Thoracic aorta (tissue), 2 donors: ENCODE measurements around the gene ZNF835. TPM values are rescaled to one million over a fixed set of nuclear protein-coding genes. Genes with fewer than 3 reads are reported as not detected.
"Not testable (repeated sequence)": the region's sequence is repeated elsewhere in the genome, so short reads cannot be mapped to it uniquely, and the experiment has no call there.

Experiments
- ATAC-seq: fragments of 150-250 bp; one replicate; pipeline ENCODE4 v1.8.0; 2017; ENCODE audit warnings: low read depth; ENCODE audit not compliant: insufficient number of reproducible peaks, low FRiP score
- DNase-seq: peaks from one replicate; pipeline ENCODE4 v3.0.0-alpha.2; 2020; ENCODE audit warnings: low spot score
- H3K27ac ChIP-seq, 2 donors: fragments of 200-600 bp; sonication (generic); 1 replicate in 1 of 2; 2 replicates in 1 of 2; pipeline ENCODE4 v1.5.1; 2016; ENCODE audit warnings: mild to moderate bottlenecking in 2 of 2, moderate library complexity in 2 of 2
- H3K27me3 ChIP-seq: fragments of 200-600 bp; sonication (generic); replicated peaks from 2 replicates; pipeline ENCODE4 v1.6.0; 2016; ENCODE audit warnings: mild to moderate bottlenecking; ENCODE audit not compliant: insufficient read depth
- H3K36me3 ChIP-seq: fragments of 200-600 bp; sonication (generic); one replicate; pipeline ENCODE4 v1.5.1; 2016
- H3K4me1 ChIP-seq, 2 donors: fragments of 200-600 bp; sonication (generic); 1 replicate in 1 of 2; 2 replicates in 1 of 2; pipeline versions ENCODE4 v1.5.1 to v1.6.0; 2016; ENCODE audit warnings: low read depth in 2 of 2, mild to moderate bottlenecking in 1 of 2; ENCODE audit not compliant: control insufficient read depth in 1 of 2
- H3K4me3 ChIP-seq: fragments of 200-600 bp; sonication (generic); 2 replicates; pipeline ENCODE4 v1.5.1; 2016; ENCODE audit warnings: mild to moderate bottlenecking
- H3K9me3 ChIP-seq: fragments of 200-600 bp; sonication (generic); 2 replicates; pipeline ENCODE4 v1.5.1; 2016
- CTCF ChIP-seq: fragments of 200-600 bp; sonication (generic); IDR thresholded peaks from one replicate; pipeline ENCODE4 v1.5.1; 2019; ENCODE audit warnings: antibody characterized with exemption
- total RNA-seq, 2 donors: library from RNA; depleted of rRNA; stranded (reverse); fragments of >200 nt; gene quantifications; one replicate each; pipeline versions ENCODE4 v1.1.0 to v1.2.3, GENCODE V29; 2016

Gene ZNF835
- total RNA-seq, 2 donors from 2014 or later: 4.7 to 14.5 TPM

GRCh38 chr19:56678205-56678604, 6.6 kb upstream of the ZNF835 start:
- H3K36me3 ChIP-seq: no peaks in the 10 kb centered on the region
- H3K27me3 ChIP-seq: no peaks in the 10 kb centered on the region
- H3K4me3 ChIP-seq: no peak overlapping the region
- TF ChIP-seq CTCF: no peak
- H3K27ac ChIP-seq: no peak overlapping the region
- H3K9me3 ChIP-seq: no peaks in the 10 kb centered on the region
- no peaks in the 10 kb centered on the region for H3K4me1 ChIP-seq
- no peak for ATAC-seq
- DNase-seq: no peak

- H3K9me3 ChIP-seq, H3K27ac ChIP-seq, ATAC-seq, H3K4me3 ChIP-seq, H3K27me3 ChIP-seq, DNase-seq, H3K36me3 ChIP-seq: not testable (repeated sequence)
- peaks cover 2 to 11% of the 10 kb centered on the region in 2 donors for H3K4me1 ChIP-seq
Measured at GRCh38 chr19:56672610-56673009, 1.1 kb upstream of the ZNF835 start.

GRCh38 chr19:56670961-56671612, 470 bp downstream of the ZNF835 start:
- Histone ChIP-seq H3K27ac (no peak overlapping the region), H3K4me3 (peak overlapping the region; percentile 78), H3K9me3 (no peaks in the 10 kb centered on the region), H3K27me3 (no peaks in the 10 kb centered on the region), H3K4me1 (peaks cover 2 to 11% of the 10 kb centered on the region in 2 donors), H3K36me3 (no peaks in the 10 kb centered on the region)
- no peak for DNase-seq
- no peak for TF ChIP-seq CTCF
- no peak for ATAC-seq

- DNase-seq: no peak
- Histone ChIP-seq H3K27me3 (no peaks in the 10 kb centered on the region), H3K27ac (no peak overlapping the region), H3K4me1 (peaks cover 2 to 11% of the 10 kb centered on the region in 2 donors), H3K4me3 (peak overlapping the region; percentile 78), H3K9me3 (no peaks in the 10 kb centered on the region), H3K36me3 (no peaks in the 10 kb centered on the region)
- ATAC-seq: no peak
- TF ChIP-seq CTCF: no peak
Measured at GRCh38 chr19:56670401-56670960, 1.1 kb downstream of the ZNF835 start.

- H3K4me3 ChIP-seq: no peak overlapping the region
- no peak overlapping the region for H3K27ac ChIP-seq
- no peak for DNase-seq
- no peak for ATAC-seq
- peaks cover 6% of the 10 kb centered on the region for H3K36me3 ChIP-seq
- H3K9me3 ChIP-seq: no peaks in the 10 kb centered on the region
- peaks cover 2 to 11% of the 10 kb centered on the region in 2 donors for H3K4me1 ChIP-seq
- no peak for TF ChIP-seq CTCF
- H3K27me3 ChIP-seq: no peaks in the 10 kb centered on the region
Measured at GRCh38 chr19:56668676-56669075, 2.9 kb downstream of the ZNF835 start.
